ENCODE measurements around the gene GPHN. TPM values are rescaled to one million over a fixed set of nuclear protein-coding genes. Genes with fewer than 3 reads are reported as not detected.

GPHN gene
- total RNA-seq, 1 donor from 2014 or later = 8.8 TPM

DNA sequence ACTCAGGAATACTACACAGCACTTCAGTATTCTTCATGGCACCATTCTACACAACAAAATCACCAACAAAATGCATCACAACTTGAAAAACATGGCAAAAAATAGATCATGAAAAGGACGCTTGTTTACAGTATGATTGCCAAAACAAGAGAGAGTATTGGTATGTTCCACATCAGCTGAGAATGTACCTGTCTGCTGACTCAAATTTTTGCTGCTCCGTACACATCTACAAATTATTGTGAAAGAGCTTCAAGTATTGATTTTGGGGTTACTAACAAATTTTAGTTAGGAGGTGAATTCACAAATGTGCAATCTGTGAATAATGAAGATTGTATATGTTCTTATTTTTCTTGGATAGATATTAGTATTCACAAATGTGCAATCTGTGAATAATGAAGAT, 105.4 kb downstream of the GPHN start:
- H3K4me3 ChIP-seq (ENCODE audit: low read depth, low read length) = no peak overlapping the region
- TF ChIP-seq, protein P1, sequence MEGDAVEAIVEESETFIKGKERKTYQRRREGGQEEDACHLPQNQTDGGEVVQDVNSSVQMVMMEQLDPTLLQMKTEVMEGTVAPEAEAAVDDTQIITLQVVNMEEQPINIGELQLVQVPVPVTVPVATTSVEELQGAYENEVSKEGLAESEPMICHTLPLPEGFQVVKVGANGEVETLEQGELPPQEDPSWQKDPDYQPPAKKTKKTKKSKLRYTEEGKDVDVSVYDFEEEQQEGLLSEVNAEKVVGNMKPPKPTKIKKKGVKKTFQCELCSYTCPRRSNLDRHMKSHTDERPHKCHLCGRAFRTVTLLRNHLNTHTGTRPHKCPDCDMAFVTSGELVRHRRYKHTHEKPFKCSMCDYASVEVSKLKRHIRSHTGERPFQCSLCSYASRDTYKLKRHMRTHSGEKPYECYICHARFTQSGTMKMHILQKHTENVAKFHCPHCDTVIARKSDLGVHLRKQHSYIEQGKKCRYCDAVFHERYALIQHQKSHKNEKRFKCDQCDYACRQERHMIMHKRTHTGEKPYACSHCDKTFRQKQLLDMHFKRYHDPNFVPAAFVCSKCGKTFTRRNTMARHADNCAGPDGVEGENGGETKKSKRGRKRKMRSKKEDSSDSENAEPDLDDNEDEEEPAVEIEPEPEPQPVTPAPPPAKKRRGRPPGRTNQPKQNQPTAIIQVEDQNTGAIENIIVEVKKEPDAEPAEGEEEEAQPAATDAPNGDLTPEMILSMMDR (conservative IDR thresholded peaks at IDR 0.05; ENCODE audit: low read depth, low read length) = no peak
- no peak for DNase-seq (ENCODE audit: low read depth)

DNA sequence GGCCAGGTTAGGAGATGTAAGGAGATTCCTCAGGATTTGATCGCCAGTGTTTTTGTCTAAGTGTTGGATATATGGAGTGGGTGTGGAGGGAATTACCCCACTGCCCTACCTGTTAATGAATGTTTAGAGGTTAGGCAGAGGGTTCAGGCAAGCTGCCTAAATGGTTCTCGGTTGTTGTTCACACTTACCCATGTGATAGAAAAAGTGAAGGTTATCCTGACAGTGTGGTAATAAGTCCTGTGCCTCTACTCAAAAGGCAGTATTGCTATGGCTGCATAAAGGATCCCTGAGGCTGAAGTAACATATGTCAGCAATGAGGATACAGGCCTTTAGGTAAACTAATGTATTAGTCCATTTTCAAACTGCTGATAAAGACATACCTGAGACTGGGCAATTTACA, 112.0 kb downstream of the GPHN start:
- no peak overlapping the region for H3K4me3 ChIP-seq (ENCODE audit: low read depth, low read length)

DNA sequence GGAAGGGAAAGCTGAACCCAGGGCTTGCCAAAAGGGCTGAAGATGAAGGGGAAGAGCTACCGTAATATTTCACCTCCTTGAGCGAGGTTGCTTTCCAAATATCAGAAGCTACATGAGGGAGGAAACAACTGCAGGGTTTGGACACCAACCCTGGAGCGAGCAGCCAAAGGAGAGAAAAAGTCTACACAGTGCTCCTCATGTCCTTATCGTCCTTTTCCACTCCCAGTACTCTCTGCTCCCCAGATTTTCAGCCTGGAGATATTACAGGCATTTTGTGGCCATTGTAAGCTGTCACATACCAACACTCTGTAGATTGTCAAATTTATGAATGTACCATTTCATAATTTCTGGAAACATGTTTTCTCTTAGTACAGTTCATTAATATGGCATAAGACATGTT, 115.9 kb downstream of the GPHN start:
- no peak for DNase-seq (ENCODE audit: low read depth)
- no peak overlapping the region for H3K4me3 ChIP-seq (ENCODE audit: low read depth, low read length)
- TF ChIP-seq, protein P1 (conservative IDR thresholded peaks at IDR 0.05; ENCODE audit: low read depth, low read length) = no peak

More for the DNA sequence above, 112.0 kb downstream of the GPHN start:
- DNase-seq (ENCODE audit: low read depth) = no peak
- TF ChIP-seq, protein P1 (conservative IDR thresholded peaks at IDR 0.05; ENCODE audit: low read depth, low read length) = no peak

DNA sequence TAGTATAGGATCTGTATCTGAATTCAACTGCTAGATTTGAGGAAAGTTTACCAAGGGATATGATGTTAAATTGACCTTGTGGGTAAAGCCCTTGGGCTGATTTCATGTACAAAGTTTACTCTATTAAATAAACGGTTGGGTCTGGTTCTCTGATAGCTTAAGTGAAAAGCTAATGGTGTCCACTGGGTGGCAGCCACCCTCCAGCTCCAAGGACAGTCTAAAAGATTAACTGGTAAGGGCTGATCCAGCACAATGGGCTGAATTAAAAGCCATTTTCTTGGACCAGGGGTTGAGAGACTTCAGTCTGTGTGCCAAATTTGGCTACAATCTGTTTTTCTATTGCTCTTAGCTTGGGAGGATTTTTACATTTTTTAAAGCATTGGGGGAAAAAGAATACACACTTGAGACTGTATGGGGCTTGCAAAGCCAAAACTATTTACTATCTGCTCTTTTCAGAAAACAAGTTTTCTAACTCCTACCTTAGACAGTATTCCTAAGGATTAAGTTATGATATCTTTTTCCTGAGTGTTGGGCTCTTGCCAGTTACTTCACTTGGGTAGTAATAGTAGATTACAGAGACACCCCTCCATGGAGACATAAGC, 116.5 kb downstream of the GPHN start:
- no peak for DNase-seq (ENCODE audit: low read depth)
- no peak overlapping the region for H3K4me3 ChIP-seq (ENCODE audit: low read depth, low read length)
- TF ChIP-seq, protein P1 (conservative IDR thresholded peaks at IDR 0.05; ENCODE audit: low read depth, low read length) = peak; percentile 82

DNA sequence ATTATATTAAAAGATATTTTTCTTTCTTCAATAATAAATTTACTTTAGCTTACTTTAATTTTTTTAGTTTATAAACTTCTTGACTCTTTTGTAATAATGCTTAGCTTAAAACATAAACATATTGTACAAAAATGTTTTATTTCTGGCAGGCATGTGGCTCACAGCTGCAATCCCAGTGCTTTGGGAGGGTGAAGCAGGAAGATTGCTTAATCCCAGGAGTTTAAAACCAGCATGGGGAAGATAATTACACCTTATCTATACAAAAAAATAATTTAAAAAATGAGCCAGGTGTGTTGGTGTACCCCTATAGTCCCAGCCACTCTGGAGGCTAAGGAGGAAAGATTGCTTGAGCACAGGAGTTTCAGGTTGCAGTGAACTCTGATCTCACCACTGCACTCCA, 120.7 kb downstream of the GPHN start:
- DNase-seq (ENCODE audit: low read depth) = no peak
- no peak overlapping the region for H3K4me3 ChIP-seq (ENCODE audit: low read depth, low read length)
- TF ChIP-seq, protein P1 (conservative IDR thresholded peaks at IDR 0.05; ENCODE audit: low read depth, low read length) = no peak

DNA sequence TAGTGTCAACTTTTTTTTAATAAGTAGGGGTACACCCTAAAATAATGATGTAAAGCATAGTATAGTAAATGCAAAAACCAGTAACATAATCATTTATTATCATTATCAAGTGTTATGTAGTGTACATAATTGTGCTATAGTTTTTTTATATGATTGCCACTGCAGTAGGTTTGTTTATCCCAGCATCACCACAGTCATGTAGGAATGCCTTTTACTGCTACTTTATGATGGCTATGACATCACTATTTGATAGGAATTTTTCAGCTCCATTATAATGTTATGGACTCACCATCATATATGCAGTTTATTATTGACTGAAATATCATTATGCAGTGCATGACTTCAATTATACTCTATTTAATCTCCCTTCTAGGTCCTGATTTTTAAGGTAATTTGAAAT, 121.6 kb downstream of the GPHN start:
- DNase-seq (ENCODE audit: low read depth) = no peak
- TF ChIP-seq, protein P1 (conservative IDR thresholded peaks at IDR 0.05; ENCODE audit: low read depth, low read length) = no peak
- no peak overlapping the region for H3K4me3 ChIP-seq (ENCODE audit: low read depth, low read length)

DNA sequence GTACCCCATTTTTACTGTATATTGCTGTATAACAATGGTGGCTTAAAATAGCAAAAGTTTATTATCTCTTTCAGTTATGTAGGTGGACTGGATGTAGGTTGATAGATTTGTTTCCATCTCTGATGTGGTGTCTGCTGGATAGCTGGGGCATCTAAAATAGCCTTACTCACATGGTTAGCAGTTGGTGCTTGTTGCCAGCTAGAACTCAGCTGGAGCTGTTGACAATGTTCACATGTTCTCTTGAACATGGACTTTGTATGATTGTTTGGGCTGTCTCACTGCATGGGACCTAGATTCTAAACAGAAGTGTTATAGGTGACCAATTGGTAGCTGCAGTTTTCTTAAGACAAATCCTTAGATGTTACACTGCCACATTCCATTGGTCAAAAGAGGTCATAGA, 126.9 kb downstream of the GPHN start:
- TF ChIP-seq, protein P1 (conservative IDR thresholded peaks at IDR 0.05; ENCODE audit: low read depth, low read length) = no peak
- no peak overlapping the region for H3K4me3 ChIP-seq (ENCODE audit: low read depth, low read length)
- no peak for DNase-seq (ENCODE audit: low read depth)

Data from epithelial cell of proximal tubule (primary cell).